ENCODE results near the gene ABHD10. TPM values are rescaled to one million over a fixed set of nuclear protein-coding genes. Genes with fewer than 3 reads are reported as not detected.

Gene ABHD10
- total RNA-seq, 3 donors from 2014 or later (not counting 1 experiment from before 2014, with no cell fraction given) = 21.6 to 24.0 (median 22.6) TPM

DNA sequence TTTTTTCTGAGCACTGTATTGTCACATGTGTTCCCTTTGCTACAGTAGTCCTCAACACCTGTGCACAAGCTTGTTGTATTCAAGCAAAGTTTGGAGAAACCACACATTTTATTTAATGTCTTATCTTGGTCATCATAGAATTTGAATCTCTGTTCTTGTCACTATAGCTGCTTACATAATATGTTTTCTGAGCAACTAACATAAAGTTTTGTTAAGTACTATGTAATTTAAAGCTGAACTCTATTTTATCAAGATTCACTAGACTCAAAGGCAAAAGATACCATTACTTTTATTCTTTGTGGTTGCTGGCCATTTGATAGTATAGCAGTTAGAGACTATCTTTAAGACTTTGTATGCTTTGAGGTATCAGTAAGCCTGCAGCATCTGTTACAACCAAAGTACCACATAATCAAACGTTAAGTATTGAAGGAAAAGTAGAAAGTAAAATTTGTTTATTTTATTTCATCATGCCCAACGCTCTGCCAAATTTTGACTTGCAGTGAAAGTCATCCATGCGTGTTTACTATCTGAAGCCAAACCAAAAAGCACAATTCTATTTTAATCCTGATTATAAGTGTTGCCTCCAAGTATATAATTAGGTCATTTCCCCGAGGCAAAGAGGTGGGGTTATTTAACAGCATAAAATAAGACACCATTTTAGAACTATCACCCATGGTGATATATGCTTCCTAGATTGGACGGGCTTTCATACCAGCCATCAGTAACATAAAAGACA is 10.3 kb upstream of the ABHD10 start:
- Mint-ChIP-seq H3K27me3 (ENCODE audit: low read depth in 2 of 2) (no peaks in the 10 kb centered on the region), H3K36me3 (peaks cover 10% of the 10 kb centered on the region), H3K9me3 (no peaks in the 10 kb centered on the region), H3K4me1 (peaks cover 5 to 7% of the 10 kb centered on the region in 2 donors), H3K27ac (no peak overlapping the region), H3K4me3 (no peak overlapping the region)
- H3K9me3 ChIP-seq (ENCODE audit: control insufficient read depth, insufficient read depth, low read length) = no peaks in the 10 kb centered on the region
- no peak for ATAC-seq
- no peaks in the 10 kb centered on the region for H3K27me3 ChIP-seq (ENCODE audit: control insufficient read depth, insufficient read depth, low read length)
- H3K36me3 ChIP-seq (ENCODE audit: control insufficient read depth, insufficient read depth, low read length) = peaks cover 12% of the 10 kb centered on the region
- 92% methylated on average over 3 of the region's 5 CpGs for WGBS (ENCODE audit: insufficient coverage)
- TF ChIP-seq, protein P1, sequence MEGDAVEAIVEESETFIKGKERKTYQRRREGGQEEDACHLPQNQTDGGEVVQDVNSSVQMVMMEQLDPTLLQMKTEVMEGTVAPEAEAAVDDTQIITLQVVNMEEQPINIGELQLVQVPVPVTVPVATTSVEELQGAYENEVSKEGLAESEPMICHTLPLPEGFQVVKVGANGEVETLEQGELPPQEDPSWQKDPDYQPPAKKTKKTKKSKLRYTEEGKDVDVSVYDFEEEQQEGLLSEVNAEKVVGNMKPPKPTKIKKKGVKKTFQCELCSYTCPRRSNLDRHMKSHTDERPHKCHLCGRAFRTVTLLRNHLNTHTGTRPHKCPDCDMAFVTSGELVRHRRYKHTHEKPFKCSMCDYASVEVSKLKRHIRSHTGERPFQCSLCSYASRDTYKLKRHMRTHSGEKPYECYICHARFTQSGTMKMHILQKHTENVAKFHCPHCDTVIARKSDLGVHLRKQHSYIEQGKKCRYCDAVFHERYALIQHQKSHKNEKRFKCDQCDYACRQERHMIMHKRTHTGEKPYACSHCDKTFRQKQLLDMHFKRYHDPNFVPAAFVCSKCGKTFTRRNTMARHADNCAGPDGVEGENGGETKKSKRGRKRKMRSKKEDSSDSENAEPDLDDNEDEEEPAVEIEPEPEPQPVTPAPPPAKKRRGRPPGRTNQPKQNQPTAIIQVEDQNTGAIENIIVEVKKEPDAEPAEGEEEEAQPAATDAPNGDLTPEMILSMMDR (IDR thresholded peaks at IDR 0.05) = no peak
- no peaks in the 10 kb centered on the region for H3K4me1 ChIP-seq (ENCODE audit: control insufficient read depth, insufficient read depth, low read length)
- intact Hi-C loops (cut with micrococcal nuclease) = loop anchor here (10.0 kb wide), 1 partner anchor 424 kb away; the partner anchor contains the start of gene CD96
- DNase-seq = no peak
- no peak overlapping the region for H3K27ac ChIP-seq (ENCODE audit: low read length)
- no peak overlapping the region for H3K4me3 ChIP-seq (ENCODE audit: low read length)

GRCh38 chr3:111970376-111970775 is 8.4 kb upstream of the ABHD10 start:
- ATAC-seq (no peak), DNase-seq (no peak)
- Mint-ChIP-seq H3K27ac (no peak overlapping the region), H3K36me3 (peaks cover 10% of the 10 kb centered on the region), H3K4me1 (peaks cover 5 to 7% of the 10 kb centered on the region in 2 donors), H3K27me3 (ENCODE audit: low read depth in 2 of 2) (no peaks in the 10 kb centered on the region), H3K4me3 (no peak overlapping the region), H3K9me3 (no peaks in the 10 kb centered on the region)
- H3K4me3 ChIP-seq (ENCODE audit: low read length) = no peak overlapping the region
- WGBS (ENCODE audit: insufficient coverage) = no CpG with 5 or more reads among the region's 3 CpGs
- H3K27me3 ChIP-seq (ENCODE audit: control insufficient read depth, insufficient read depth, low read length) = no peaks in the 10 kb centered on the region
- no peak overlapping the region for H3K27ac ChIP-seq (ENCODE audit: low read length)
- peaks cover 11% of the 10 kb centered on the region for H3K36me3 ChIP-seq (ENCODE audit: control insufficient read depth, insufficient read depth, low read length)
- no peaks in the 10 kb centered on the region for H3K9me3 ChIP-seq (ENCODE audit: control insufficient read depth, insufficient read depth, low read length)
- TF ChIP-seq, protein P1 (IDR thresholded peaks at IDR 0.05) = no peak
- no peaks in the 10 kb centered on the region for H3K4me1 ChIP-seq (ENCODE audit: control insufficient read depth, insufficient read depth, low read length)
- intact Hi-C loops (cut with micrococcal nuclease) = no loop called here

DNA sequence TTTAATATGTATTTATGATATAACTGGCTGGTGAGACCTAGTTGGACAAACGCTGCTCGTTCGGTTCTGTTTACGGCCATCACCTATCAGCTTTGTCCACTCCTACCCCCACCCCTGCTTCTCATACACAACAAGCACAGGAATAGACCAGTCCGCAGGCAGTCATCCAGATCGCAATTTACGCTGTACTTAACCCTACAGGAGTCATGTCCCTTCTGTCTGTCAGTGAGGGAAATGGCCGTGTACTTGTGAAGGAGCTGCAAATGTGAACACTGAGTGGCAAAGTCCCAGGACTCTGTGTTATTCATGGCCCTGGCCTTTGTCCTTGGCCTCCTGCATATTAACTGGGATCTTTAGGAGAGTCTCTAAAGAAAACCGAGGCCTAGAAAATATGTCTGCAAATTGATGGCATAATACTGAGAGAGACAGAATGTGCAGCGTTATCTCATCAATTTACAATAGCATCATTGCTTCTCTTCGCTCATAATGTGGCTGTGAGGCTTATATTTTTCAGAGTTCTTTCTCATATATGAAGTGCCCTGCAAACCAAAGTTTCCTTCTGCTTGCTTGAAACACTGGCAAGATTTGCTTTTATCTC is 7.2 kb upstream of the ABHD10 start:
- Histone ChIP-seq H3K4me3 (ENCODE audit: low read length) (no peak overlapping the region), H3K9me3 (ENCODE audit: control insufficient read depth, insufficient read depth, low read length) (no peaks in the 10 kb centered on the region), H3K36me3 (ENCODE audit: control insufficient read depth, insufficient read depth, low read length) (peaks cover 9% of the 10 kb centered on the region), H3K4me1 (ENCODE audit: control insufficient read depth, insufficient read depth, low read length) (no peaks in the 10 kb centered on the region), H3K27me3 (ENCODE audit: control insufficient read depth, insufficient read depth, low read length) (no peaks in the 10 kb centered on the region), H3K27ac (ENCODE audit: low read length) (no peak overlapping the region)
- 92% methylated on average over 10 of the region's 11 CpGs for WGBS (ENCODE audit: insufficient coverage)
- Mint-ChIP-seq H3K36me3 (peaks cover 10% of the 10 kb centered on the region), H3K27me3 (ENCODE audit: low read depth in 2 of 2) (no peaks in the 10 kb centered on the region), H3K4me3 (no peak overlapping the region), H3K9me3 (no peaks in the 10 kb centered on the region), H3K4me1 (peaks cover 5 to 7% of the 10 kb centered on the region in 2 donors), H3K27ac (no peak overlapping the region)
- no peak for ATAC-seq
- intact Hi-C loops (cut with micrococcal nuclease) = no loop called here
- TF ChIP-seq, protein P1 (IDR thresholded peaks at IDR 0.05) = no peak
- no peak for DNase-seq

Measured in natural killer cell (primary cell).